Activated CD4-positive, alpha-beta T cell treated with anti-CD3 and anti-CD28 coated beads, Interleukin-2, amount 50 U/mL, for 24 hours (primary cell): Measurements from ENCODE around the gene ATPAF1.
"Not testable (repeated sequence)": the region's sequence is repeated elsewhere in the genome, so short reads cannot be mapped to it uniquely, and the experiment has no call there.

Source experiments
- DNase-seq, 2 donors: peaks; one replicate each; pipeline ENCODE4 v3.0.0-alpha.2; 2020; ENCODE audit warnings: low read depth in 1 of 2, low spot score in 1 of 2

ATPAF1 gene

GRCh38 chr1:46651152-46651551 lies 17.0 kb downstream of the ATPAF1 start:
- not testable (repeated sequence) for DNase-seq

- DNase-seq = no peak
Measured at GRCh38 chr1:46650491-46650890, 17.7 kb downstream of the ATPAF1 start.

- DNase-seq = no peak
Measured at GRCh38 chr1:46649764-46650163, 18.4 kb downstream of the ATPAF1 start.

- no peak for DNase-seq
Measured at GRCh38 chr1:46647611-46648010, 20.6 kb downstream of the ATPAF1 start.

- no peak for DNase-seq
Measured at GRCh38 chr1:46646844-46647243, 21.3 kb downstream of the ATPAF1 start.

- DNase-seq = no peak
Measured at GRCh38 chr1:46646331-46646730, 21.8 kb downstream of the ATPAF1 start.

- no peak for DNase-seq
Measured at GRCh38 chr1:46645815-46646214, 22.3 kb downstream of the ATPAF1 start.

- DNase-seq = no peak
Measured at GRCh38 chr1:46643368-46643775, 24.8 kb downstream of the ATPAF1 start.

GRCh38 chr1:46642115-46642680 lies 26.0 kb downstream of the ATPAF1 start:
- no peak for DNase-seq

- DNase-seq = no peak
Measured at GRCh38 chr1:46639547-46639946, 28.6 kb downstream of the ATPAF1 start.

GRCh38 chr1:46638921-46639320 lies 29.2 kb downstream of the ATPAF1 start:
- no peak for DNase-seq

GRCh38 chr1:46637444-46638083 lies 30.6 kb downstream of the ATPAF1 start:
- no peak for DNase-seq

GRCh38 chr1:46635205-46635604 lies 33.0 kb downstream of the ATPAF1 start:
- DNase-seq = no peak

GRCh38 chr1:46630719-46631118 lies 37.4 kb downstream of the ATPAF1 start:
- no peak for DNase-seq

- DNase-seq = no peak
Measured at GRCh38 chr1:46623743-46624644, 44.2 kb downstream of the ATPAF1 start.

GRCh38 chr1:46622344-46622743 lies 45.8 kb downstream of the ATPAF1 start:
- no peak for DNase-seq

GRCh38 chr1:46621930-46622329 lies 46.2 kb downstream of the ATPAF1 start:
- DNase-seq = no peak

GRCh38 chr1:46619656-46620258 lies 48.4 kb downstream of the ATPAF1 start:
- no peak for DNase-seq

- no peak for DNase-seq
Measured at GRCh38 chr1:46618754-46619415, 49.3 kb downstream of the ATPAF1 start.

- DNase-seq = no peak
Measured at GRCh38 chr1:46617833-46618232, 50.3 kb downstream of the ATPAF1 start.

GRCh38 chr1:46617108-46617800 lies 50.9 kb downstream of the ATPAF1 start:
- DNase-seq = no peak
